Hepatocyte (in vitro differentiated cells): Measurements from ENCODE around the gene CCL17. TPM values are rescaled to one million over a fixed set of nuclear protein-coding genes. Genes with fewer than 3 reads are reported as not detected.
"Not testable (repeated sequence)": the region's sequence is repeated elsewhere in the genome, so short reads cannot be mapped to it uniquely, and the experiment has no call there.

Experiments used
- DNase-seq: peaks from one replicate; pipeline ENCODE4 v3.0.0-alpha.2; 2016; ENCODE audit warnings: low spot score
- H2AFZ ChIP-seq: fragments of 200-600 bp; sonication (generic); 2 replicates; pipeline ENCODE4 v1.6.0; 2016; ENCODE audit warnings: antibody characterized with exemption, mild to moderate bottlenecking
- H3K27ac ChIP-seq: fragments of 200-600 bp; sonication (generic); 2 replicates; pipeline ENCODE4 v1.5.1; 2016; ENCODE audit warnings: mild to moderate bottlenecking
- H3K27me3 ChIP-seq: fragments of 200-600 bp; sonication (generic); 2 replicates; pipeline ENCODE4 v1.6.1; 2016
- H3K36me3 ChIP-seq: fragments of 200-600 bp; sonication (generic); replicated peaks from 2 replicates; pipeline ENCODE4 v1.5.1; 2016; ENCODE audit warnings: low read depth; ENCODE audit not compliant: insufficient read depth
- H3K4me1 ChIP-seq: fragments of 200-600 bp; sonication (generic); 2 replicates; pipeline ENCODE4 v1.5.1; 2016; ENCODE audit warnings: mild to moderate bottlenecking, moderate library complexity; ENCODE audit not compliant: insufficient read depth
- H3K4me2 ChIP-seq: fragments of 200-600 bp; sonication (generic); 2 replicates; pipeline ENCODE4 v1.6.0; 2016
- H3K4me3 ChIP-seq: fragments of 200-600 bp; sonication (generic); 2 replicates; pipeline ENCODE4 v1.5.1; 2016; ENCODE audit warnings: mild to moderate bottlenecking
- H3K79me2 ChIP-seq: fragments of 200-600 bp; sonication (generic); 2 replicates; pipeline ENCODE4 v1.6.0; 2017; ENCODE audit warnings: mild to moderate bottlenecking
- H3K9me2 ChIP-seq: fragments of 200-600 bp; sonication (generic); replicated peaks from 2 replicates; pipeline ENCODE4 v1.6.0; 2017; ENCODE audit warnings: mild to moderate bottlenecking; ENCODE audit not compliant: insufficient read depth
- H3K9me3 ChIP-seq: fragments of 200-600 bp; sonication (generic); 2 replicates; pipeline ENCODE4 v1.5.1; 2016; ENCODE audit warnings: low read depth, mild to moderate bottlenecking
- H4K20me1 ChIP-seq: fragments of 200-600 bp; sonication (generic); 2 replicates; pipeline ENCODE4 v1.6.0; 2016; ENCODE audit warnings: mild to moderate bottlenecking; ENCODE audit not compliant: insufficient read depth, poor library complexity, severe bottlenecking
- CTCF ChIP-seq: fragments of 200-600 bp; sonication (generic); IDR thresholded peaks from 2 replicates; pipeline ENCODE4 v1.5.1; 2016; ENCODE audit warnings: antibody characterized with exemption, mild to moderate bottlenecking; ENCODE audit not compliant: poor library complexity
- EZH2 ChIP-seq: fragments of 200-600 bp; sonication (generic); IDR thresholded peaks from 2 replicates; pipeline ENCODE4 v1.6.1; 2016; ENCODE audit warnings: antibody characterized with exemption, mild to moderate bottlenecking, borderline replicate concordance
- EZH2phosphoT487 ChIP-seq: fragments of 200-600 bp; sonication (generic); IDR thresholded peaks from one replicate; pipeline ENCODE4 v1.6.1; 2018; ENCODE audit warnings: antibody characterized with exemption, mild to moderate bottlenecking, low read depth, moderate library complexity; ENCODE audit not compliant: unreplicated experiment, severe bottlenecking
- WGBS: methylation state at CpG from one replicate; pipeline ENCODE4 v1.1.6; 2016; ENCODE audit warnings: low lambda C conversion rate; ENCODE audit errors: missing lambda C conversion rate; 5-methylcytosine and 5-hydroxymethylcytosine counted together
- polyA plus RNA-seq: library from polyadenylated mRNA; unstranded; fragments of >200 nt; fragmentation: Nextera tagmentation; extraction: Ambion mirVana; gene quantifications from 2 replicates; pipeline ENCODE4 v1.2.1, GENCODE V29; 2016
- total RNA-seq: library from RNA; depleted of rRNA; stranded (reverse); fragments of >200 nt; gene quantifications from 2 replicates; pipeline ENCODE4 v1.2.3, GENCODE V29; 2014

Gene CCL17
- total and polyA plus RNA-seq, 2 experiments from 2014 or later, result not detected

- DNase-seq, result no peak
- 71% methylated on average over 1 of the region's 1 CpG for WGBS
These were observed 11.9 kb upstream of the CCL17 start for GRCh38 chr16:57392694-57393093.

GRCh38 chr16:57394444-57394843 is 10.1 kb upstream of the CCL17 start:
- Histone ChIP-seq H2AFZ (no peak overlapping the region), H4K20me1 (no peaks in the 10 kb centered on the region), H3K4me3 (no peak overlapping the region), H3K9me2 (no peaks in the 10 kb centered on the region), H3K36me3 (no peaks in the 10 kb centered on the region), H3K4me2 (no peak overlapping the region), H3K4me1 (no peaks in the 10 kb centered on the region), H3K27me3 (no peaks in the 10 kb centered on the region), H3K27ac (no peak overlapping the region), H3K79me2 (no peaks in the 10 kb centered on the region), H3K9me3 (no peaks in the 10 kb centered on the region)
- peak; percentile 63 for DNase-seq
- TF ChIP-seq CTCF, result no peak
- no peak for TF ChIP-seq EZH2phosphoT487
- TF ChIP-seq EZH2, result no peak
- WGBS, result 85% methylated on average over 7 of the region's 7 CpGs

More at GRCh38 chr16:57392694-57393093, 11.9 kb upstream of the CCL17 start:
- no peak overlapping the region for H3K4me2 ChIP-seq
- H3K36me3 ChIP-seq, result no peaks in the 10 kb centered on the region
- no peaks in the 10 kb centered on the region for H3K27me3 ChIP-seq
- TF ChIP-seq EZH2phosphoT487, result no peak
- TF ChIP-seq CTCF, result no peak
- no peak for TF ChIP-seq EZH2
- no peak overlapping the region for H3K27ac ChIP-seq
- H2AFZ ChIP-seq, result no peak overlapping the region
- no peaks in the 10 kb centered on the region for H3K9me3 ChIP-seq
- H3K9me2 ChIP-seq, result no peaks in the 10 kb centered on the region
- H4K20me1 ChIP-seq, result no peaks in the 10 kb centered on the region
- H3K4me3 ChIP-seq, result no peak overlapping the region
- no peaks in the 10 kb centered on the region for H3K79me2 ChIP-seq
- H3K4me1 ChIP-seq, result peaks cover 3% of the 10 kb centered on the region

GRCh38 chr16:57395026-57395425 is 9.5 kb upstream of the CCL17 start:
- 90% methylated on average over 5 of the region's 5 CpGs for WGBS
- TF ChIP-seq EZH2phosphoT487, result no peak
- no peak for TF ChIP-seq EZH2
- no peak for TF ChIP-seq CTCF

GRCh38 chr16:57396786-57397185 is 7.8 kb upstream of the CCL17 start:
- Histone ChIP-seq H3K79me2 (no peaks in the 10 kb centered on the region), H3K27me3 (no peaks in the 10 kb centered on the region), H3K36me3 (no peaks in the 10 kb centered on the region), H3K9me3 (no peaks in the 10 kb centered on the region), H4K20me1 (no peaks in the 10 kb centered on the region), H3K27ac (no peak overlapping the region), H3K4me1 (no peaks in the 10 kb centered on the region), H3K4me2 (no peak overlapping the region), H2AFZ (no peak overlapping the region), H3K9me2 (no peaks in the 10 kb centered on the region), H3K4me3 (no peak overlapping the region)
- 83% methylated on average over 4 of the region's 4 CpGs for WGBS
- DNase-seq, result no peak
- no peak for TF ChIP-seq EZH2phosphoT487
- no peak for TF ChIP-seq CTCF
- TF ChIP-seq EZH2, result no peak

More at GRCh38 chr16:57395026-57395425, 9.5 kb upstream of the CCL17 start:
- H3K79me2 ChIP-seq, result no peaks in the 10 kb centered on the region
- H3K4me1 ChIP-seq, result no peaks in the 10 kb centered on the region
- no peak for DNase-seq
- no peaks in the 10 kb centered on the region for H3K27me3 ChIP-seq
- no peak overlapping the region for H3K4me2 ChIP-seq
- no peak overlapping the region for H3K27ac ChIP-seq
- H4K20me1 ChIP-seq, result no peaks in the 10 kb centered on the region
- no peaks in the 10 kb centered on the region for H3K9me2 ChIP-seq
- no peak overlapping the region for H2AFZ ChIP-seq
- H3K4me3 ChIP-seq, result no peak overlapping the region
- no peaks in the 10 kb centered on the region for H3K9me3 ChIP-seq
- H3K36me3 ChIP-seq, result no peaks in the 10 kb centered on the region

GRCh38 chr16:57397493-57397892 is 7.1 kb upstream of the CCL17 start:
- H3K27ac ChIP-seq, H3K4me1 ChIP-seq: not testable (repeated sequence)
- 91% methylated on average over 4 of the region's 4 CpGs for WGBS

More at GRCh38 chr16:57397493-57397892, 7.1 kb upstream of the CCL17 start:
- H3K4me2 ChIP-seq, H3K4me3 ChIP-seq, H3K27me3 ChIP-seq, H3K9me2 ChIP-seq, H3K79me2 ChIP-seq, H3K36me3 ChIP-seq, H2AFZ ChIP-seq, DNase-seq, H3K9me3 ChIP-seq, H4K20me1 ChIP-seq: not testable (repeated sequence)
